MG63 (cell line): ENCODE measurements around the gene REPS1. TPM values are rescaled to one million over a fixed set of nuclear protein-coding genes. Genes with fewer than 3 reads are reported as not detected.

Experiments
- DNase-seq: peaks from one replicate; pipeline ENCODE4 v3.0.0-alpha.2; 2020
- H3K27me3 ChIP-seq: fragments of 250-450 bp; sonication (Bioruptor Pico); 2 replicates; pipeline ENCODE4 v1.5.1; 2020; ENCODE audit warnings: mild to moderate bottlenecking, moderate library complexity
- H3K36me3 ChIP-seq: fragments of 250-450 bp; sonication (Bioruptor Pico); 2 replicates; pipeline ENCODE4 v1.5.1; 2020; ENCODE audit warnings: mild to moderate bottlenecking, moderate library complexity
- H3K4me3 ChIP-seq: fragments of 250-450 bp; sonication (Bioruptor Pico); 2 replicates; pipeline ENCODE4 v1.5.1; 2020; ENCODE audit warnings: mild to moderate bottlenecking, moderate library complexity
- H3K9me3 ChIP-seq: fragments of 250-450 bp; sonication (Bioruptor Pico); 2 replicates; pipeline ENCODE4 v1.5.1; 2020; ENCODE audit warnings: mild to moderate bottlenecking, moderate library complexity
- total RNA-seq: library from RNA; depleted of rRNA; stranded (reverse); fragments of >200 nt; shearing (Covaris generic); gene quantifications from 2 replicates; pipeline ENCODE4 v1.2.3, GENCODE V29; 2014; ENCODE audit warnings: low replicate concordance

The REPS1 gene
- total RNA-seq, 1 experiment from 2014 or later, result 19.9 TPM

DNA sequence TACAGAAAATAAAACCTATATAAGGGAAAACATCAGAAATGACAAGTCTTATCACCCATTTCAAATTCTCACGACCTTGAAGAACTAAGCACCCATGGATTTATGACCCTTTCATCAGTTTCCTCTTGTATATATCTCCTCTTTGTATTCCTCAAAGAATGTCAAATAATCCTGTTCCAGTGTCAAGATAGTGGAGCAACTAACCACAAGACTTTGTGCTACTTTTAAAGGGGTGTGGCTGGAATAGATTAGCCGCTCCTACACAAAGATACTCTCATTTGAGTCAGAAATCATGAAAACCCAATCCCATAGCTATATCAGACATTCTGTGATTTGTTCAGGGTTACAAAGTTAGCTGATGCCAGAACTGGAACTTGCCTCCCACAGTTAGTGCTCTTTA, 6.6 kb downstream of the REPS1 start:
- no peak overlapping the region for H3K4me3 ChIP-seq
- no peaks in the 10 kb centered on the region for H3K9me3 ChIP-seq
- no peak for DNase-seq
- no peaks in the 10 kb centered on the region for H3K36me3 ChIP-seq
- no peaks in the 10 kb centered on the region for H3K27me3 ChIP-seq

GRCh38 chr6:138979813-138980668, 8.0 kb downstream of the REPS1 start:
- no peak for DNase-seq
- Histone ChIP-seq H3K9me3 (no peaks in the 10 kb centered on the region), H3K27me3 (no peaks in the 10 kb centered on the region), H3K36me3 (no peaks in the 10 kb centered on the region), H3K4me3 (no peak overlapping the region)

DNA sequence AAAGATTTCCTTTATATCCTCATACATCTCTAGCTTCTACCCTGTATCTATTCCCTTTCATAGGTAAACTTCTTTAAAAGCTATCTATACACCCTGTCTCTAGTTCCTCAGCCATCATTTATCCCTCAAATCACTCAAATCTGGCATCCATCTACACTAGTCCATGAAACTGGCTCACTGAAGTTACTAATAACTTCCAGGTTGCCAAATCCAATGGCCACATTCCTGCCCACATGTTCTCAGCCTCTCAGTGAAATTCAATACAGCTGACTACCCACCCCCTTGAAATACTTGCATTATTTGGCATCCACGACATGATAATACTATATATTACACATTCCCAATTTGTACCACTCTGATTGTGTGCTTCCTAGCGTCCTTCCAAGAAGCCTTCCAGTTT, 8.7 kb downstream of the REPS1 start:
- peak; percentile 59 for DNase-seq
- H3K36me3 ChIP-seq, result no peaks in the 10 kb centered on the region
- H3K9me3 ChIP-seq, result no peaks in the 10 kb centered on the region
- H3K4me3 ChIP-seq, result no peak overlapping the region
- H3K27me3 ChIP-seq, result no peaks in the 10 kb centered on the region

GRCh38 chr6:138978229-138978628, 9.8 kb downstream of the REPS1 start:
- no peaks in the 10 kb centered on the region for H3K36me3 ChIP-seq
- no peak for DNase-seq
- H3K27me3 ChIP-seq, result no peaks in the 10 kb centered on the region
- H3K9me3 ChIP-seq, result no peaks in the 10 kb centered on the region
- H3K4me3 ChIP-seq, result no peak overlapping the region

DNA sequence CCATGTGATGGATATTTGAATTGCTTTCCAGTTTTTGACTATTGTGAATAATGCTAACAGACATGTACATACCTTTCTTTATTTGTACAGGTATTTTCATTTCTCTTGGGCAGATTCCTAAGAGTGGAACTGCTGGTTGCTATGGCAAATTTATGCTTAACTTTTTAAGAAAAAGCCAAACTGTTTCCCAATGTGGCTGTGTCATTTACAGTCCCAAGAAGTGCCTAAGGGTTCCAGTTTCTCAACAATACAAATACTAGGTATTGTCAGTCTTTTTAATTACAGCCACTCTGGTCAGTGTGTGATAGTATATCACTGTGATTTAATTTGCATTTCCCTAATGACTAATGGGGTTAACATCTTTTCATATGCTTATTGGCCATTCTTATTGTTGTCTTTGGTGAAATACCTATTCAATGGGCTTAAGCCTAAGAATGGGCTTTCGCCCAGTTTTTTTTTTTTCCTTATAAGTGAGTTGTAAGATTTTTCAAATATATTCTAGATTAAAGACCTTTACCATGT, 10.3 kb downstream of the REPS1 start:
- Histone ChIP-seq H3K27me3 (no peaks in the 10 kb centered on the region), H3K4me3 (no peak overlapping the region), H3K36me3 (no peaks in the 10 kb centered on the region), H3K9me3 (no peaks in the 10 kb centered on the region)
- DNase-seq, result no peak

- no peak for DNase-seq
- no peaks in the 10 kb centered on the region for H3K36me3 ChIP-seq
- H3K9me3 ChIP-seq, result no peaks in the 10 kb centered on the region
- no peaks in the 10 kb centered on the region for H3K27me3 ChIP-seq
- no peak overlapping the region for H3K4me3 ChIP-seq
These were observed 10.8 kb downstream of the REPS1 start for GRCh38 chr6:138977242-138977641.

DNA sequence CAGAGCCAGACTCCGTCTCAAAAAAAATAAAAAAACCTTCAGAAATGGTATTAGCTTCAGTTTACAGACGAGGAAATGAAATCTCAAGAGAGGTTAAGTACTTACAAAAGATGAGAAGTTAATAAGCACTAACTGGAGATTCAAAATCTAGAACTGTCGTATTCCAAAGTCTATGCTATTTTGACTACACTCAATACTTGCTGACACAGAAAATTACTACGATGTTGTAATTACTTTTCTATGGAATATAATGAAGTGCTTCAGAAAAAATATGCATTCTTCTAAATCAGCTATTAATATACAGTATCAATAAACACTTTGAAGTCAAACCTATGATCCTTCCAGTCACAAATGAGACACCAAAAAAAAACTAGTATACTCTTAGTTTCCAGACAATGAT, 12.2 kb downstream of the REPS1 start:
- no peak overlapping the region for H3K4me3 ChIP-seq
- H3K9me3 ChIP-seq, result no peaks in the 10 kb centered on the region
- H3K36me3 ChIP-seq, result no peaks in the 10 kb centered on the region
- H3K27me3 ChIP-seq, result no peaks in the 10 kb centered on the region
- DNase-seq, result no peak

DNA sequence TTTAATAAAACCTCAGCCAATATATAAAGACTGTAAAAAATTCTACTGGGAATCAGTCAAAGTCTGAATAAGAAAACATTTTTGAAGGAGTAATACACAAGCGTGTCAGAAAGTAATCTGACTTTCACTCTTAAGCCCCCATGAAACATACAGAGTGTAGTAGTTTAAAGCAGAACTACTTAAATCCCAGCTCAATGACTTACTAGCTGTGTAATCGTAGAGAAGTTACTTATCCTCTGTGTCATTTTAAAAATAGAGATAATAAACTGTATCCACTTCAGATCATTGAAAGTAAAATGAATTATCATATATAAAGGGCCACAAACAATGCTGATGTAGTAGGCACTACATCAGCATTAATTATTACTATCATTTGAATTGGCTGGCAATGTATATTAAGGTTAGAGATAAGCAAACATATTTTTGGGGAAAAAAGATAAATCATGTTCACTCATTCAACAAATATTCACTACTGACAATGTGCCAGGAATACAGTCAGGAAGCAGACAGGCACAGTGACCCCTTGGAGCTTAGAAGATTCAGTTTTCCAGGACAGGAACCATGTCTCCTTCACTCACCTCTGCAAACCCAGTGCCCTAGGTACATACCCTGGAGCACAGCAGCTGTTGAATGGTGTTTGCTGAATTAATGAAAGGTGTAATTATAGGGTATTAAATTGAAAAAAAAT, 14.4 kb downstream of the REPS1 start:
- no peak for DNase-seq
- Histone ChIP-seq H3K4me3 (no peak overlapping the region), H3K27me3 (no peaks in the 10 kb centered on the region), H3K9me3 (no peaks in the 10 kb centered on the region), H3K36me3 (no peaks in the 10 kb centered on the region)

DNA sequence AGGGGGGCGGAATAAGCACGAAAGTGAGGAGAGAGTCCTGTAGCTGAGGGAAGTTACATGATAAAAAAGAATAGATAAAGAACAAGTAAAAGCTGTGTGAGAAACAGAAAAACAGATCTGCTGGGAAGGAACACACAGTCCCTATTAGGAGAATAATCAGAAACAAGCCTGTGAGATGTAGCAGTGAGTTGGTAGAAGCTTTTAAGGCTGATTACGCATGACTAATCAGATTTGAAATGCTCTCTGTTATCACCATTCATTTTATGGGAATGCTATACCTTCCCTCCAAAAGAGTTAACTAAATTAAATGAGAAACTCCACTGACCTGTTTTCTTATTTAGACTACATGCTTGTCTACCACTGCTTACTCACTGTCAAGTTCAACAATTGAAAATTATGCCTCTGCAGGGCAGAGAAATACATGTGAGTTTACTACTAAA, 15.8 kb downstream of the REPS1 start:
- Histone ChIP-seq H3K9me3 (no peaks in the 10 kb centered on the region), H3K27me3 (no peaks in the 10 kb centered on the region), H3K4me3 (no peak overlapping the region), H3K36me3 (no peaks in the 10 kb centered on the region)
- no peak for DNase-seq

DNA sequence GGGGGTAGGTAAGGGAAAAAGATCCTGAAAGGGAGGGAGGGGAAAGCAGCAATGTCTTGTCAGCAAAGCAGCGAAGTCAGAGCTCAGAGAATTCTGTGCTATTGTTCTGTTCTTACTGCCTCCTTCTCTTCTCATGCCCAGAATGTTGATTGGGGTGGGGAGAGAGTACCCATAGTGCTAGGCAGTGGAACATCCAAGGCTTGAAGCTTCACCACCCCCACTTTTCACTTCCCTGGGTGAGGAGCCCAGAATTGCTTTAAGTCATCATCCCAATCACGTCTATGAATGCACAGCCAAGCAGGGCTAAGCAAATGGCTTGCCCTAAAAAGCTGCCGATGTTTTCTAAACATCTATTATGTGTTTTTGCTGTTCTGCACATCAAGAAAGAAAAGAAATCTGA, 16.5 kb downstream of the REPS1 start:
- peak; percentile 15 for DNase-seq
- no peak overlapping the region for H3K4me3 ChIP-seq
- no peaks in the 10 kb centered on the region for H3K36me3 ChIP-seq
- H3K27me3 ChIP-seq, result no peaks in the 10 kb centered on the region
- H3K9me3 ChIP-seq, result no peaks in the 10 kb centered on the region

DNA sequence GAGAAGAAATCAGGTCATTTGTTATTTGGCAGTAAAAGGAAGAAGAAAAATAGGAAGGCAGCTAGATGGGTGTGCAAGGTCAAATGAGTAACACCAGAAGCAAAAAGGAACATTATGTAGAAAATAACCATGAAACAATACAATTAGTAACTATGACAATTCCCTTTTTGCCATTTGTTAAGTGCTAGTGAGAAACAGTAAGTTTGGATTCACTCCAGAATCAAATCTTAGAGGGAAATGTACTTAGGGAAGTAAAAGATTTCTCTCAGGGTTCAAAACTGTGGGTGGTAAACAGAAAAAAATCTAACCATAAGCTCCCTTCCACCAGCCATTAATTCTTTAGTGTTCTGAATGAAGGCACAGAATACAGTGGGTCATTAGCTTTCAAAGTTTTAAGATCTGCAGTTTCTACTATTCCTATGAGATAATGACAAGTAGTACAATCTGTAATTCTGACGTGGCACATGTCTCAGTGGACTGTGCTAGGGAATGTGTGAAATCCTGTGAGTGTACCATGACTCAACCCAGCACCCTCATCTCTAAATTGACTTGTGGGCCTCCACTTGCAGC, 17.1 kb downstream of the REPS1 start:
- peak; percentile 79 for DNase-seq
- no peaks in the 10 kb centered on the region for H3K36me3 ChIP-seq

DNA sequence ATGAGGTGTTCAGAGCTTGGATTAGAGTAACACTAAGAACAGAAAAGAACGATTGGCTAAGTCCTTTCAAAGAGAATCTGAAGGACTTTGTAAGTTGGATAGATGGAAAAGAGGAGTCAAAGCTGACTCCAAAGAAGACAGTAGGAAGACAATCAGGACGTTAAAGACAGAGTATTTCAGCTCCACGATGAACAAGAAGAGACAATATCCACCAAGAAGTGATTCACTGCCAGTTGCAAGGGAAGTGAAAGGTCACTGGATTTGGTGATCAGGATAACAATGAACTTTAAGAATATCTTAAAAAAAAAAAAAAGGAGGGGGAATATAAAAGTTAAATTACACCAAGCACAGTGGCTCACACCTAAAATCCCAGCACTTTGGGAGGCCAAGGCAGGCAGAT, 17.9 kb downstream of the REPS1 start:
- H3K4me3 ChIP-seq, result no peak overlapping the region
- H3K27me3 ChIP-seq, result no peaks in the 10 kb centered on the region
- H3K9me3 ChIP-seq, result no peaks in the 10 kb centered on the region
- no peaks in the 10 kb centered on the region for H3K36me3 ChIP-seq
- no peak for DNase-seq

More for the DNA sequence above, 17.1 kb downstream of the REPS1 start:
- H3K27me3 ChIP-seq, result no peaks in the 10 kb centered on the region
- no peak overlapping the region for H3K4me3 ChIP-seq
- no peaks in the 10 kb centered on the region for H3K9me3 ChIP-seq

DNA sequence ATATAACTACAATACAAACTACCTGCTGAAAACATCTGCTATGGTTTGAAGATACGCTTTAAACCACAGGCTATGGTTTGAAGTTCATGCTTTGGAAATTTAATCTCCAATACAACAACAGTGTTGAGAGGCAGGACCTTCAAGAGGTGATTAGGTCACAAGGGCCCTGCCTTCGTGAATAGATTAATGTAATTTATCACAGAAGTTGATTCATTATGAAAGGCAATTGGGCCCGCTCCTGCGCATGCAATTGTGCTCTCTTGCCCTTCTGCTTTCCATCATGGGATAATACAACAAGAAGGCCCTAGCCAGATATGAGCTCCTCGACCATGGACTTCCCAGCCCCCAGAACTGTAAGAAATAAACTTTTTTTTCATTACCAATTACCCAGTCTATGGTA, 21.2 kb downstream of the REPS1 start:
- Histone ChIP-seq H3K36me3 (no peaks in the 10 kb centered on the region), H3K4me3 (no peak overlapping the region), H3K9me3 (no peaks in the 10 kb centered on the region), H3K27me3 (no peaks in the 10 kb centered on the region)
- no peak for DNase-seq

GRCh38 chr6:138965971-138966370, 22.1 kb downstream of the REPS1 start:
- H3K27me3 ChIP-seq, result no peaks in the 10 kb centered on the region
- no peaks in the 10 kb centered on the region for H3K9me3 ChIP-seq
- H3K36me3 ChIP-seq, result no peaks in the 10 kb centered on the region
- no peak overlapping the region for H3K4me3 ChIP-seq
- DNase-seq, result no peak

- no peaks in the 10 kb centered on the region for H3K27me3 ChIP-seq
- no peak overlapping the region for H3K4me3 ChIP-seq
- no peaks in the 10 kb centered on the region for H3K36me3 ChIP-seq
- DNase-seq, result no peak
- H3K9me3 ChIP-seq, result no peaks in the 10 kb centered on the region
These were observed 22.7 kb downstream of the REPS1 start for GRCh38 chr6:138965291-138965874.

DNA sequence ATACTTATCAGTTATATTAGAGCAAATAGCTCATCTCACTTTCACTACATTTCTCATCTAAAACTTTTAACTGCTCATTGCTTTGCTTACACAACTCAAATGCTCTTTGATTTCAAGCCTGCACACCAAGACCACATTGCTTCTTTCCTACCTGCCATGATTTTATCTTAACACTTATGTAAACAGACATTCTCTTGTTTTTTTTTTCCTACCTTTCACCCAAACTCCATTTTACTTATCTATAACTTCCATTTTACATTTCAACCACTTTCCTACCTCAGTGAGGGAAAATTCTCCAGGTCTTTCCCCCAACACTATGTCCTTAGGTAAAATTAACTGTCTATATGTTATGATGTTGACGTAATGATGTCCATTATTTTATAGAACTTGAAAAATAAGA, 24.0 kb downstream of the REPS1 start:
- Histone ChIP-seq H3K9me3 (no peaks in the 10 kb centered on the region), H3K27me3 (no peaks in the 10 kb centered on the region), H3K4me3 (no peak overlapping the region), H3K36me3 (no peaks in the 10 kb centered on the region)
- no peak for DNase-seq

GRCh38 chr6:138963531-138963930, 24.5 kb downstream of the REPS1 start:
- H3K27me3 ChIP-seq, result no peaks in the 10 kb centered on the region
- no peak for DNase-seq
- no peaks in the 10 kb centered on the region for H3K9me3 ChIP-seq
- H3K4me3 ChIP-seq, result no peak overlapping the region
- H3K36me3 ChIP-seq, result no peaks in the 10 kb centered on the region
